G401 (cell line): ENCODE data around the gene HPS1. TPM values are rescaled to one million over a fixed set of nuclear protein-coding genes. Genes with fewer than 3 reads are reported as not detected.

ENCODE experiments used
- DNase-seq: peaks from one replicate; pipeline ENCODE4 v3.0.0-alpha.2; 2015; ENCODE audit warnings: low spot score
- in situ Hi-C: cut with HindIII; loops from 2 replicates; pipeline ENCODE4 v1.10.0; 2016; ENCODE audit warnings: low sequenced_read_pairs, mixed read lengths
- total RNA-seq: library from RNA; depleted of rRNA; stranded (reverse); fragments of >200 nt; shearing (Covaris generic); gene quantifications from 2 replicates; pipeline ENCODE4 v1.2.3, GENCODE V29; 2014

Gene HPS1
- total RNA-seq, 1 experiment from 2014 or later: 33.1 TPM

DNA sequence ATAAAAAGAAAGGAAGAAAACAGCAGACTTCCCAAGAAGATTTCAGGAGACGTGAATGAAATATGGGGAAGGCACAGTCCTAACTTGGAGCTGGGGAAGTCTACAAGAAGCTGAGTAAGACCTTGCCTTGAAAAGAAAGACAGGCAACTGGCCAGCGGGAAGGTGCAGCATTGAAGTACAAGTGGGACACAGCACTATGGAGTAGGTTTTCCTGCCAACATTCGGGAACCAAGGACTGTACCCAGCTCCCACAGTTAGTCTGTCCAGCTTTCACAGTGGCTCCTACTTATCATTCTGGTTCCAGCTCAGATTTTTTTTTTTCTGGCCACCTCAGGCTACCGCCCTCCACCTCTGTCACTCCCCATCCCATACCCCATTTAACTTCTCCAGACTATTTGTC, 10.0 kb downstream of the HPS1 start:
- DNase-seq: no peak
- in situ Hi-C loops: no loop called here

DNA sequence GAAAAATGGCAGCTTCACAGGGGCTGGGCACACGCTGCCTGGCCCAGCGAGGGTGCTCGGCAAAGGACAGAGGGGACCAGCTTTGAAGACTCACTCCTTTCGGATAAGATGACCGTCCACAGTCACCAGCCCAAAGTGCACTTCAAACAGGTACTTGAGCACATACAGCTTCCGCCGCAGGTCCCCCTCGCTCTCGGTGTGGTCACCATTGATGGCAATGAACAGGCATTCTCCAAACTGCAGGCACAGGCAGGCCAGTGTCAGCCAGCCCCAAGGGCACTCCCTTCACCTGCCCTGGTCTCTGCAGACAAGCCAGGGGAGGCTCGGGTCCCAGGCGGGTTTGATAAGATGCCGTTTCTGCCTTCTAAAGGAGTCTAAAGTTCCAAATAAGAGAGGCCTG, 11.6 kb downstream of the HPS1 start:
- in situ Hi-C loops: no loop called here
- DNase-seq: no peak

DNA sequence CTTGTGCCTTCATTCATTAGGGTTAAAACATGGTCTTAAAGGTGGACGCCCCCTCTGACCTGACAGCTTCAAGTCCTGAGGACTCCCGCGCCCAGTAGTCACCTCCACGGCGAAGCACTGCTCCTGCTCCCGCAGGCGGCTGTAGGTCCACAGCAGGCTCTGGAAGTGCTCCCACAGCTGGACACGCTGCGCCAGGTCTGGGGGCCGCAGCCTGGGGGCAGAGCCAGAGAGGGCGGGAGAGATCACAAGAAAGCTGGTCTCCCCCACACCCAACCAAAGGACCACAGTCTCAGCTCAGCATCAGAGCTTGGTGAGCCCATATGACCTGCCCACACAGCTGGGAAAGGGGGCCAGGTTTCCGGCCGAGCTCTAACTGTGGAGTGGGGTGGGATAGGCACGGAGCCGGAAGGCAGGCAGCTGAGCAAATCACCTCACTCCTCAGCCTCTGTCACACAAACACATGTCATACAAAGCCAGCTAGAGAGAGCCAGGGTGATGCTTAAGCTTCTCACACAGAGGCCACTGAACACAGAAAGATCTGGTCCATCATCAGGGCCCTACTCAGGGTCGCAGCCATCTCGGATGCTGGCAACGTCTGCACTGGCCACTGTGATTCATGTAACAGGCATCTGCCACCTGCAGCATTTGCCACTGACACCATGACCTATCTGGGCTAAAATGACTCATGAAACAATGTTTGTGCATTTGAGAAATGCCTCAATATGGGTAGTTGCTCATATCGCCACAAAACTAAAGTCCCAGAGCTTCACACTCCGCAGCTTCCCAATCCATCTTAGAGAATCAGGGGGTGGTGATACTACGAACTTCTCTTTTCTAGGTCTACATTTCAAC, 12.6 kb downstream of the HPS1 start:
- in situ Hi-C loops: no loop called here
- DNase-seq: no peak

DNA sequence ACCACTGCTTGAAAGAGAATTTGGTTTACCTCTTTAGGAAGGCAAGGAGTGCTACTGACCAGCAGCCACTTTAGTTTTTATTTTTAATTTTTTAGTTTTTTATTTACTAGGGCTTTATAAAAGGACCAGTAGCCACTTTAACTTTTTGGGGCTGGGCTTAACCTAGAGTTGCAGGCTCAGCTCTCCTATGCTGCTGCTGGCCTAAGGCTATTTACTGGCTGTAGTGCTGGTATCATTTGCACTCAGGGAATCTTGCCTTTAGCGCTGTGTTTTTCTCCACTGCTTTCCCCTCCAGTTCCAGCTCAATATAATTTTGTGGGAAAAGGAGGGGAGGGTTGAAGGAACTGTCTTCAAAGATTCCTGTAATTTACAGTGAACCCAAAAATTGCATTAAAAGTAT, 13.4 kb downstream of the HPS1 start:
- in situ Hi-C loops: no loop called here
- no peak for DNase-seq

DNA sequence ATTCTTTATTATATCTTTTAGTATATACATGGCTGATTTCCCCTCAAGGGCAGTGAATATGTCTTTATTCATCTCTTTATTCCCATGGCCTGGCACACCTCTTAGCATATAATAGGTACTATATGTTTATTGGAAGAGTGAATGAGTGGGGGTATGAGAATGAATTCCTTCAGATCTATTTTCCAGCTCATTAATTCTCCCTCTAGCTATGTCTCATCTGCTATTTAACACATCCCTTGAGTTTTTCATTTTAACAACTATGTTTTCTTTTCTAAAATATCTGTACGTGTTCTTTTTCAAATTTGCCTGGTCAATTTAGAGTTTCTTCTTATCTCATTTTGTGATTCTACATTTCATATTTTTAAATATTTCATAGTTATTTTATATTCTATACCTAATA, 14.4 kb downstream of the HPS1 start:
- in situ Hi-C loops: no loop called here
- no peak for DNase-seq

DNA sequence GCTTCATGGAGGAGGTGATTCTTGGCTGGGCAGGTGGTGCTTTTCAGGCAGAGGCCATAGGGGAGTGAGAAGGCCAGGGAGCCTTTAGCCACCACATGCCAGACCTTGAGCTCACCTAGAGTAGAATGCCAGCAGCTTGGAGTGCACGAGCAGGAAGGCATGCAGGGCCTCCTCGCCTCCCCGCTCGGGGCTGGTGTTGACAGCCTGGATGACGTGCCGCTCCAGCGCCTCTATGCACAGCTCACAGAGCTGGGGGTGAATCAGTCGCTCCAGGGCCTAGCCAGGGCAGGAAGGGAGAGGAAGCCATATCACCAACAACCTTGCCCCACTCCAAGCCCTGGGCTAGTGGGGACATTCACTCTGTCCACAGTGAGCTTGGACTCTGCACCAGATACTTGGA, 15.7 kb downstream of the HPS1 start:
- in situ Hi-C loops: no loop called here
- DNase-seq: no peak

DNA sequence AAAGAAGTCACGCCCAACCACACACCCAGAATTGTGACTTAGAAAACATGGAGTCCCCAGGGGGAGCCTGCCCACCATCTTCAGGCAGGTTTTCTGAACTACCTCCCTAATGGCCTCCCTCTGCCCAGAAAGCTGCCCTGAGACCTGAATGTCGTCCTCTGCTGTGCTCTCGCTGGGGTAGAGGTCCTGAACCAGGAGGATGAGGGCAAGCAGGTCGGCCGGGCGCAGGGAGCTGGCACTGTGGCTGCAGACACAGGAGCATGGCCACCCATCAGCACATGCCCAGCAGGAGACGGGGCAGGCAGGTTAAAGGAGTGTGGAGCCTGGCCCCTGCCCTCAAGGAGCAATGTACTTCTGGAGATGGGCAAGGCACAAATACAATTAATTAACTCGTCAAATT, 16.3 kb downstream of the HPS1 start:
- in situ Hi-C loops: no loop called here
- no peak for DNase-seq

DNA sequence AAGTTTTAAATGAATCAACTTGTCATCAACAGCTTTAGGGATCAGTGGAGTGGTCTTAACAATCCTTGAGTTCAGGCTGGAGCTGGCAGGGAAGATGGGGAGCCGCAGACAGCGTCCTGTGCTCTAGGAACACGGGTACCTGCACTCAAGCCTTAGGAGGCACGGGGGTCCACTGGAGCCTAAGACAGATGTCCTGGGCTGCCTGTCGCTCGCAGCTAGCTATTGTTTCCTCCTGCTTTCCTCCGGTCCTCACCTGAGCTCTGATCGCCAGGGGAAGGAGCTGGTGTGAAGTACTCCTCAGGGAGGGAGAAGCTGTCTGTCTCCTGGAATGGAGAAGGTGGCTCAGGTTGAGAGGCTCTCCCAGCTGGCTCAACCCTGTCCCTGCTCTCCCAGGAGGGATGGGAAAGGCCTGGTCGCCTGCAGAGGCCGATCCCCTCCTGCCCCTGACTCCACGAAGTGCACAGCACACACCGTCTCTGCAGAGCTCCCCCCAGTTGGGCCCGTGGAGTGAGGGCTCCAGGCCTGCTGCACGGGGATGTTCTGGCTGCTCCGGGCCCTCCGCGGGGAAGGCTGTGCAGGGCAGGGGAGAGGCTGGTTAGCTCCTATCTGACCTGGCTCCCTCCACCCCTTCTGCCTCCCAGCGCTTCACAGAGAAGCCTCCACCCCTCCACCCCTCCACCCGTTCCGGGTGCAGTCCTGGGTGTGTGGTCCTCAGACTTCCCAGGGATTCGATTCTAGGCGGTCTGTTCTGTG, 17.2 kb downstream of the HPS1 start:
- in situ Hi-C loops: no loop called here
- no peak for DNase-seq

DNA sequence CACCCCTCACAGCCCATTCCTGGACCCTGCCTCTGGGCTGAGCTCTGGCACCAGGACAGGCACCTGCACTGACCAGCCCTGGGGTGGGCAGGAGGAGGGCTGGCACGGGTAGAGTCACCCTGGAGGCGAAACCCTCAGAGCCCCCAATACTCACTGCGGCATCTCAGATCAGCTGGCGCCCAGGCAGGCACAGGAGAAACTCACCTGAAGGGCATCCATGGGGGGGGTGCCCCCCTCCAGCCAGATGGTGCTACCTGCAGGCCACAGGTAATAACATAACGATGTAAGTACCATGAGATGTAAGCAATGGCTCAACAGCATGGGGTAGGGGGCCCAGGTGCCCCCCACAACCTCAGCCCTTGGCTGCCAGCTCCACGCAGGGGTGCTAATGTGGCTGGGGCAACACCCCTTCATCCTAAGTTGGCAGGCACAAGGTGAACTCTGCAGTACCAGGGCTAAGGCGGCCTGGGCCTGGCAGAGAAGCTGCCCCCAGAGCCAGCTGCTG, 19.7 kb downstream of the HPS1 start:
- in situ Hi-C loops: no loop called here
- DNase-seq: no peak

DNA sequence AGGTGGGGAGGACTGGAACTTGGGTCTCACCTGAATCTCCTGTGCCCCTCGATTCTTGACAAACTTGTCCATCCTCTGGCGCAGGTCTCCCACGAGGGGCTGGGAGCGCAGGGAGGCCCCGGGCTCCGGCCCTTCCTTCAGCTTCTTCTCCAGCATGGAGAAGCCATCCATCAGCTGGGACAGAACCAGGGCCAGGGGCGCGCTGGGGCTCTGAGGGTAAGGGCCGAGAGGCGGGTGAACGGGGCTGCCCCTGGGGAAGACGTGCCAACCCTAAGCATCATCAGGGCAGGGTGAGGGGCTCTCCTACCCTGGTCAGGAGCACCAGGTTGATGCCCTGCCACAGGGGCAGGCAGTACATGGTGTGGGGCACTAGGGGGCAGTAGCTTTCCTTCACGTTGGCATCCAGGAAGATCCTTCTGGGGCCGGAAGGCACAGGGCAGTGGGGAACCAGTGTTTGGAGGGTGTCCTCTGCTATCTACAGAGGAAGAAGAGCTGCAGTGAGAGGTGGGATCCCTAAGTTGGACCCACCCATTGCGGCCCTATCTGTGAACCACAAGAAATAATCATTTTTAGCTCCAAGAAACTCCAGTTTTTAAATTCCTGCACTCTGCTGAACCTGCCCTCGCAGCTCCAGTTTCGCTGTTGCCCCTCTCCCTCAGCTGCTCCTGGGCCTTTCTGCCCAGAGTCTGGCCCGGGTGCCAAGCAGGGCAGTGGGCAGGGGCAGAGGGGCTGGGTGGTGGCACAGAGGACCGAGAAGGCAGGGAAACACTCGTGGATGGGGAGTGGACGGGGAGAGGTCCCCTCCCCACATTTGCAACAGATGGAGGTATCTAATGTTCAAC, 21.0 kb downstream of the HPS1 start:
- in situ Hi-C loops: no loop called here
- peak; percentile 12 for DNase-seq

DNA sequence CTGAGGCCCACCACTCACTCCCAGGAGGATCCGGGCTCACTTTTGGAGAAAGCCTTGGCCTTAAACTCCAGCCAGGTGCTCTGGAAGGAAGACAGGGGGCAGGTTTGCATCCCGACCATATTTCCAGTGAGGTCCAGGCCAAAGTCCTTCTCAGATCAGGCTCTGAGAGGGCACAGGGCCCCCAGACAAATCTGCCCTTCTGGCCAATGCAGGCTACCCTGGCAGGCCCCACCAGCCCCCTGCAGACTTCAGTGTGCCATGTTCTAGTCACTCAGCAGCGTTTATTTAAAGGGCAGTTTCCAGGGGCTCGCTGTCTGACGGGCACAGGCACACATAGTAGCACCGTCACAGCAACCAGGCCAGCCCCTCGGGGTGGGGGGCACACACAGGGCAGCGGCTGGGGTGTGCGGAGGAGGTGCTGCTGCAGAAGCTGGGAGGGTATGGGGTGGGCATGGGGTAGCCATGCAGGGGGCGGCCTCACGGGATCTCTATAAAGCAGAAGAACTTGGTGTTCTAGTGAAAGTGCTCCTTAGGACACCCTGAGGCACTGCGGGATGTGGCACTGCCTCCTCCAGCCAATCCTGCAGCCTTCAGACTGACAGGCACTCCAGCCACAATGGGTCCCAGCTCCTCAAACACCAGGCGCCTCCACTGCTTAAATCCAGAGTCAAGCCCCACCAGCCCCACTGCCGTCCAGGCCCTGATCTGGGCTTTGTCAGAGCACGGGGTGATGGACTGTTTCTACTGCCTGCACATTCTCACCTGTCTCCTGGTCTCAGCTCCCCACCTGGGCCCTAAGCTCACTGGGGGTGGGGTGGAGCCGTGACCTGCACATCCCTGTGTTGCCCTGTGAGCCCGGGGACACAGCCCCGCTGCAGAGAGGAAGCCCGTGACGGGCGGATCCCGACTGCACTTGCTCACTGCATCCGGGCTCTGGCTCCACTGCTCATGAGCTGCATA, 22.2 kb downstream of the HPS1 start:
- in situ Hi-C loops: no loop called here
- no peak for DNase-seq

DNA sequence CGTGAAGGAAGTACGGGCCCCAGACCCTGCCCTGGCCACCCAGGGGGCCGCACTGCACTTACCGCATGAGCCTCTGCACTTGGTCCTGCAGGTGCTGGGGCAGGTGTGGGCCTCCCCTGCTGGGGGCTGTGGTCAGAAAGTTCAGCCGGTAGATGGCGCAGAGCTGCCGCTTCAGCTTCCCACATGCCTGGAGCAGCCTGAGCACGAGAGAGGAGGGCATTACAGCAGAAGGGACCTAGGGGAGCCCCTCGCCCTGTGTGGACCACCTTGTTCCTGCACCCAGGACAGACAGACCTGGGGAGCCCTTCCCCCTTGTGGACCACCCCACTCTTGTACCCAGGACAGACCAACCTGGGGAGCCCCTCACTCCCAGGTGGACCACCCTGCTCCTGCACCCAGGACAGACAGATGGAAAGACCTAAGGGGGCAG, 23.0 kb downstream of the HPS1 start:
- no peak for DNase-seq

DNA sequence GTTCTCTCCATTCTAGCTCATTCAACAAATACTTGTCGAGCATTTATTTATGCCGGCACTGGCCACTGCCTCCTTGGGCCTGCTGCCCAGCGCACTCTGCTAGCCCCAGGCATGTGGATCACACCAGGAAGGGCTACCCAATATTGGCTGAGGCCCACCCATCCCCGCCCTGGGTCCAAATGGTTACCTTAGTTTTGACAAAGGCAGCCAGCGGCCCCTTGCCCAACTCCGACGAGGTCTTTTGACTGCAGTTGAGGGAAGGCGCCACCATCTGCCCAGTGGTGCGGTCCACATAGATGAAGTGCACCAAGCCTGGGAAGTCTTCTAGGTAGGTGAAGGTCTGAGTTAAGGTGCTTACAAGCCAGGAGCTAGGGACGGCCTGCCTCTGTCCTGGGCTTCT, 24.6 kb downstream of the HPS1 start:
- no peak for DNase-seq
- in situ Hi-C loops: no loop called here

More for the DNA sequence above, 23.0 kb downstream of the HPS1 start:
- in situ Hi-C loops: no loop called here

DNA sequence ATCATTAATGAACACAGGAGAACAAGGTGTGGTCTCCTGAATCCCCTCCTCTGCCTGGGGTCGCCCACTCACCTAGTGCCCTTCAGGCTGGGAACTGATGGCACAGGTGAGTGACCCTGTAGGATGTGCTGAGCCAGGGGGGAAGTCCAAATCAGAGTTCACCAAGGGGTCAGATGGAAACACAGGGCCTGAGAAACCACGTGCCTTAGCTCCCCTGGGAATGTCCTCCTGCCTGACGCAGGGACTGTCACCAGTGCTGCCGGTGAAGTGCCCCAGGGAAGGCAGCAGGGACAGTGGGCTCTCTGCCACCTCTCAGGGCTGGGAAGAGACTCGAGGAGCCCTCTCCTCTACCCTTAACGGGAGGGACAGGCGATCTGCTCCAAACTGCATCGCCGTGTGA, 25.9 kb downstream of the HPS1 start:
- no peak for DNase-seq
- in situ Hi-C loops: no loop called here

DNA sequence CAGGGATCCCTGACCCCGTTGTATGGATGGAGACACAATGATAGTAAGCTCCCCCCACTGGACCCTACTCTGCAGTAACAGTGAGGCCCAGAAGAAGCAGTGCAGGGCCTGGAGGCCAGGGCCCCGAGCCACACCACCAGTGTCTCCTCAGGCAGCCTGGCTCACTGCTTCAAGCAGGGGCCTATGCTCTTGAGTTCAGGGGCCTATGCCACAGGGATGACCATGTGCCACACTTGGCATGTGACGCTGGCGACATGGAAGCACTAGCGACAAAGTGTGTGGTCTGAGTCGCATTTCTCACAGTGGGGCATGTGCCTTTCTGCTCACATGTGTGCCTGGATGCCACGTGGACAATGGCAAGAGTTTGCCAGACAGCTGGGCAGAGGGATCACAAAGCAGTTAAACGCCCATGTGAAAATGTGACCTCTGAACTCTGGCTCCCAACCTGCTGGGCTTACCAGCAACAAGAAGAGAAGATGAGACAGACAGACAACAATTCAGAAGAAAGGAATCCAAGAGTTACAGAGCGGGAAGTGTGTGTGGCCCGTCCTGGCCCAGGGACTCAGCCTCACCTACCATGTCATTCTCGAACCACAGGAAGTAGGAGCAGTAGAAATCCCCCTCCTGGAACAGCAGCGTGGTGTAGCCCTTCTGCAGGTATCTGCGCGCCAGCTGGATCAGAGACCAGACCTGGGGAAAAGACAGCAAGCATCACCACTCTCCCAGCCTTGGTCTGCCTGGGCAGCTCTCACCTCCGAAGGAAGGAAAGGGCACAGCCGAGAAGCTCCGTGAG, 27.1 kb downstream of the HPS1 start:
- in situ Hi-C loops: no loop called here
- DNase-seq: no peak

DNA sequence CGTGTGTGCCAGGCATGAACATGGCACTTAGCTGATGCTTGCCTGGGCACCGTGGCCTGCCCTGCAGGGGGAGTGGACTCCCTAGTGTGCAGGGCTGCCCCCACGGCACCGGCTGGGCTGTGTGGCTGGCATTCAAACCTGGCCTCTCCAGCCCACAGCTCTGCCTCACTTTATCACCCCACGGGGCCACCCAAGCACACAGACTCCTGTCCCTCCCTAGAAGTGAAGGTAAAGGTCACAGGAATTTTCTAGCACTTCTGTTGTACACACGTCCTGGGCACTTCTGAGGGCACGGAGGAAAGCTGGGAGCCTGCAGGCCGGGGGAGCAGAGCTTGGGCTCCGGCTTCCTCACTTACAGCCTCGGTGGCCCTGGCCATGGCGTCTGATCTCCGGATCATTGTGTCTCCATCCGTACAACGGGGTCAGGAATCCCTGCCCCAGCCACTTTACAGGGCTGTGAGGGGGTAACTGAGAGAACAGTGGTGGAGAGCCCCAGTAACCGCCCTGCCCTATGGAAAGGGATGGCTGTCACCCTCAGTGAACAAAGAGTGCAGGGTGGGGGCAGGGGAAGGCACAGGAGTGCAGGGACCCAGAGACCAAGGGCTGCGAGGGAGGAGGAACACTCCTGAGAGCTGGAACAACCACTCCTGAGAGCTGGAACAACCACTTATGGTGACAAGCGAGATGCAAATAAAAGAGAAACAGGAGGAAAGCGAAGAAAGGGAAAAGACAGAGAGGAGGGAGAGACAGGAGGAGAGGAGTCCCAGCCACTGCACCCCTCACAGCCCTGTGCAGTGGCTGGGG, 27.9 kb downstream of the HPS1 start:
- in situ Hi-C loops: no loop called here
- DNase-seq: no peak
